HUES6 (cell line): ENCODE measurements around the gene C2CD4C.

ENCODE experiments used
- H3K27ac ChIP-seq: 2 replicates; pipeline ENCODE4 v1.7.0; 2013; ENCODE audit warnings: low read depth, mild to moderate bottlenecking, low read length, inconsistent platforms
- H3K27me3 ChIP-seq: 2 replicates; pipeline ENCODE4 v1.6.1; 2013; ENCODE audit warnings: low read length; ENCODE audit not compliant: control insufficient read depth, insufficient read depth
- H3K36me3 ChIP-seq: 2 replicates; pipeline ENCODE4 v1.6.1; 2013; ENCODE audit warnings: low read length; ENCODE audit not compliant: control insufficient read depth, insufficient read depth
- H3K4me1 ChIP-seq: 2 replicates; pipeline ENCODE4 v1.6.1; 2013; ENCODE audit warnings: low read length; ENCODE audit not compliant: control insufficient read depth, insufficient read depth
- H3K4me3 ChIP-seq: 2 replicates; pipeline ENCODE4 v1.5.1; 2013; ENCODE audit warnings: low read depth, low read length
- H3K9ac ChIP-seq: one replicate; pipeline ENCODE4 v1.6.1; 2013; ENCODE audit warnings: mild to moderate bottlenecking, low read length
- H3K9me3 ChIP-seq: 2 replicates; pipeline ENCODE4 v1.6.1; 2013; ENCODE audit warnings: low read depth, low read length; ENCODE audit not compliant: control insufficient read depth, insufficient read depth

C2CD4C gene

DNA sequence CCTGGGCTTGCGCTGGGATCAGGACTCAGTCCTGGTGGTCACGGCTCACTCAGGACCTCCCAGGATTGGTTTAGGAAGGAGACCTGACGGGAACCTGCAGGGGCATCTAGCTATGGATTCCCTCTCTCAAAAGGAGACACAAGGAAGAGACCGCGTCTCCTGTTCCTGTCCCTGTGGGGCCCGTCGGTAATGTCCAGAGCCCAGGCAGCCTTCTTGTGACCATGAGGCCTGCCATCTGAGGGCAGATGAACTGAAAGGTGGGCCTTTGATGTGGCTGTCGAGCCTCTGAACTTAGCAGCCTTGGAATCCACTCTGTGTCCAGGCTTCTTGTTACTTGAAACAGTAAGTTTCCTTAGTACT, 32.9 kb downstream of the C2CD4C start:
- Histone ChIP-seq H3K36me3 (no peaks in the 10 kb centered on the region), H3K27ac (no peak overlapping the region), H3K9ac (no peak overlapping the region), H3K4me3 (no peak overlapping the region), H3K9me3 (peaks cover 1% of the 10 kb centered on the region; the same call in 1 of the 2 replicates), H3K27me3 (peaks cover 26% of the 10 kb centered on the region; the same call in 1 of the 2 replicates), H3K4me1 (no peaks in the 10 kb centered on the region)

DNA sequence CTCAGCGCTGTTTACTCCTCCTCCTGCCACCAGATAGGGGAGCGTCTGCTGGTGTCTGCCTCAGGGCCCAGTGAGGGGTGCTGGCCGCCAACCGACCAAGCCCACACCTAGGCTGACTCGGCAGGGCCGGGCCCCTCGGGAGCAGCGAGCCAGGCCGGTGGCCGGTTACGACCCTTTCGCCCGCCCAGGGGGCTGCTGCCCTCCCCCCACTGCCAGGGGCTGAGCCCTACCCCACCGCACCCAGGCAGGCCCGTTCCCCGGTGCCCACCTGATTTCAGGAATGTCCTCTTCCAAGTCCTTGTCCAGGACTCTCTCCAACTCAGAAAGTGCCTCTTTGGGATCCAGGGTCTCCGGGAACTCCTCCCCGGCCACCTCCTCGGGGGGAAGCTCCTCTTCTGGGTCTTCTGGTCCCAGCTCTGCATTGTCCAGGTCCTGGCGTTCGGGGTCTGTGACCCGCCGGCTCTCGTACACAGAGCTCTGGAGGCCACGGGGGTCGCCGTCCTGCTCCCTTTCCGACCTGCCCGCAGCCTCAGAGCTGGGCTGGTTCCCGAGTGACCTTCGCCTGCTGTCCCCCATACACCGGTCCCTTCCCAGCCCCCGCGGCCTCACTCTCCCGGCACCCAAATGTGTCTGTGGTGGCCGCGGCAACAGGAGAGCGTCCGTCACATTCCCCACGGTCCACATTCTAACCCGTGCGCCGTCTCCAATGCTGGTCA, 33.4 kb downstream of the C2CD4C start:
- Histone ChIP-seq H3K9me3 (no peaks in the 10 kb centered on the region), H3K27me3 (peaks cover 26% of the 10 kb centered on the region; the same call in 1 of the 2 replicates), H3K4me3 (no peak overlapping the region), H3K27ac (no peak overlapping the region), H3K9ac (no peak overlapping the region), H3K4me1 (no peaks in the 10 kb centered on the region), H3K36me3 (no peaks in the 10 kb centered on the region)

DNA sequence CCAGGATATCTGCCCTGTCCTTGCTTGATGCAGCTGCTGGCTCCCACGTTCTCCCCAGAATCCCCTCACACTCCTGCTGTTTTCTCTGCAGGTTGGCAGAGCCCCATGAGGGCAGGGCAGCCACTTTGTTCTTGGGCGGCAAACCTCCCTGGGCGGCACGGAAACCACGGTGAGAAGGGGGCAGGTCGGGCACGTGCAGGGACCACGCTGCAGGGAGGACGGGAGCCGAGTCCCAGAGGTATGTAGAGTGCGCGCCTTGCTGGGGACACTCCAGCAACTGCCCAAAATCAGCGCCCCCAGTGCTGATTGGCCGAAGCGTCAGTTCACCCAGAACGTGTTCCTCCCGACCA, 34.1 kb downstream of the C2CD4C start:
- no peaks in the 10 kb centered on the region for H3K4me1 ChIP-seq
- H3K4me3 ChIP-seq, result no peak overlapping the region
- H3K27me3 ChIP-seq, result peaks cover 26% of the 10 kb centered on the region; the same call in 1 of the 2 replicates
- H3K9me3 ChIP-seq, result no peaks in the 10 kb centered on the region
- no peak overlapping the region for H3K9ac ChIP-seq
- H3K27ac ChIP-seq, result no peak overlapping the region
- H3K36me3 ChIP-seq, result no peaks in the 10 kb centered on the region

DNA sequence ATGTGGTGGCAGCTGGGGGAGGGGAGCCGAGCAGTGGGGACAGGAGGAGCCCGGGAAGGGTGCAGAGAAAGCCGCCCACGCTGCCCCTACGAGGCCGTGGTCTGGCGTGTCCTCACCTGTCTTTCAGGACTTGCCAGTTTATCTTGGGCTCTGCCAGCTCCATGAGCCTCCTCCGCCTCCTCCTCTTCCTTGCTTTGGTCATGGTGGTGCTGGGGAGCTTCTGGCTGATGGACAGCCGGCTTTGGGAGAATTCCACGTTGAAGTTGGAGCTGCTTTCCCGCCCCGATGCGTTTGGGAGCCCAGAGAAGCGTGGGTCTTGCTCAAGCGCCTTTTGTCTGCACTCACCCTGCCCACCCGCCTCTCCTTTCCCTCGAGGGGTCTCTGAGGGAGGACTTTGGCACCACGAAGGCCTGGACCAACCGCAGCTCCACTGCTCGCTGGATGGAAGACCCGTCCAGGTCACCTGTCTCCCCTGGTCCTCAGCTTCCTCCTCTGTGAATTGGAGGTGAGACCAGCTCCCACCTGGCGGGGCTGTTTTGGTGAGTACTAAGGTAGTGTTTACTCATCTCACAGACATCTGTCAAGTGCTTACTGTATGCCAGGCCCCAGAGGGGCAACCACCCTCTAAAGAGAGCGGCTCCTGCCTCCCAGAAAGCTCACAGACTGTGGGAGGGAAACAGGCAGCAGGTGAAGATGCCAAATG, 34.6 kb downstream of the C2CD4C start:
- no peaks in the 10 kb centered on the region for H3K4me1 ChIP-seq
- H3K27ac ChIP-seq, result no peak overlapping the region
- peaks cover 26% of the 10 kb centered on the region; the same call in 1 of the 2 replicates for H3K27me3 ChIP-seq
- no peaks in the 10 kb centered on the region for H3K9me3 ChIP-seq
- H3K36me3 ChIP-seq, result no peaks in the 10 kb centered on the region
- H3K9ac ChIP-seq, result no peak overlapping the region
- H3K4me3 ChIP-seq, result no peak overlapping the region

DNA sequence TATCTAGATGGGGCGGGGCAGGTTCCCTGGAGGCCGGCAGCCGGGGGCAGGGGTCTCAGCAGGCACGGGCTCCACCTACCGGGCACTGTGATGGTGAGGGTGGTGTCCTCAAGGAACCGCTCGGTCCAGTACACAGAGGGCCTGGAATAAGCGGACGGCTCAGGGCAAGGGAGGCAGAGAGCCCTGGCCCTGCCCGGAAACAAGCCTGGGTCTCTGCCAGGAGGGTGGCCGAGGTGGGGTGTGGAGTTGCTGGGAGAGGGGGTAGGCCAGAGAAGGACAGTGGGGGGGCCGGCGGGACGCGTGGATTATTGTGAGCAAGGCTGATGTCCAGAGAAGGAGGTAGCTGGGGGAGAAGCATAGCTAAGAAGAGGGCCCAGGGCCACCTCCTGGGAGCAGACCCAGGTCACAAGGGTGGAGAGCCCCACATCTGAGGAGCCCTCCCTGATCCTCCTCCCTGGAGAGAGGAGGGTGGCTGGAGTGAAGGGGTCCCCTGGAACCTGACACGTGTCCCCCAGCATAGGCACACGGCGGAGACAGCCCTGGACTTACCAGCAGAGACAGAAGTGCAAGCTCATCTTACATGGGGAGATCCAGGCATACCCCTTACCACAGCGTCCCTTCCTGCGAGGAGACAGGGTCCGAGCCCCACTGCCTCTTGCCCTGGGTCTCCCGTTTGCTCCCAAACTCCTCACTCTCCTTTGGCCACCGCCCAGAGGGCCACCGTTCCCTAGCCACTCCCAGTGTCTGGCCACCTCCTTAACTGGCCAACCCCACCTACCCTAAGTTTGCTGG, 35.4 kb downstream of the C2CD4C start:
- Histone ChIP-seq H3K4me3 (no peak overlapping the region), H3K36me3 (no peaks in the 10 kb centered on the region), H3K9me3 (no peaks in the 10 kb centered on the region), H3K9ac (no peak overlapping the region), H3K27ac (no peak overlapping the region), H3K27me3 (peaks cover 20% of the 10 kb centered on the region; the same call in 1 of the 2 replicates), H3K4me1 (no peaks in the 10 kb centered on the region)

DNA sequence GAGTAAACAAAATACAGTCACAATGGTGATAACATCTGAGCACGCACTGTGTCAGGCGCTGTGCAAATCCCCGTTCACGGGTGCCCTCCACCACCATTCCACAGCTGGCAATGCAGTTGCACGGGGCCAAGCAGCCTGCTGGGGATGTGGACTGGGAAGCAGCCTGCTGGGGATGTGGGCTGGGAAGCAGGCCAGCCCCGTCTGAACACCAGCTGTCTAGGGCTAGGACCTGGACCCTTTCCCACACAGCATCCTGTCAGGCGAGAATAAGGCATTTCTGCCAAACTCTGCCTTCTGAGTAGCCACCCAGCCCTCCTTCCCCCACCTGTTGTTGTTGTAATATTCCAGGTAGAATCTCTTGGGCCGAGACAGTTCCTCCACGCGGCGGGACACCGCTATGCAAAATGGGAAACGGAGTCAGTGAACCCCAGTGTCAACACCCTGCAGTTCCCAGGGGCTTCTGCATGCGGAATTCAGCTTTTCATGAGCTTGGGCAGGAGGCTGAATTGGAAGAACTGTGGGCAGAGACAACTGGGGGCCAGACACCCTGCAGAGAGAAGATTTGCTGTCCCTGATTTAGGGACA, 36.5 kb downstream of the C2CD4C start:
- no peaks in the 10 kb centered on the region for H3K36me3 ChIP-seq
- H3K27me3 ChIP-seq, result peaks cover 16% of the 10 kb centered on the region; the same call in 1 of the 2 replicates
- no peaks in the 10 kb centered on the region for H3K9me3 ChIP-seq
- H3K9ac ChIP-seq, result no peak overlapping the region
- no peaks in the 10 kb centered on the region for H3K4me1 ChIP-seq
- H3K4me3 ChIP-seq, result no peak overlapping the region
- no peak overlapping the region for H3K27ac ChIP-seq

DNA sequence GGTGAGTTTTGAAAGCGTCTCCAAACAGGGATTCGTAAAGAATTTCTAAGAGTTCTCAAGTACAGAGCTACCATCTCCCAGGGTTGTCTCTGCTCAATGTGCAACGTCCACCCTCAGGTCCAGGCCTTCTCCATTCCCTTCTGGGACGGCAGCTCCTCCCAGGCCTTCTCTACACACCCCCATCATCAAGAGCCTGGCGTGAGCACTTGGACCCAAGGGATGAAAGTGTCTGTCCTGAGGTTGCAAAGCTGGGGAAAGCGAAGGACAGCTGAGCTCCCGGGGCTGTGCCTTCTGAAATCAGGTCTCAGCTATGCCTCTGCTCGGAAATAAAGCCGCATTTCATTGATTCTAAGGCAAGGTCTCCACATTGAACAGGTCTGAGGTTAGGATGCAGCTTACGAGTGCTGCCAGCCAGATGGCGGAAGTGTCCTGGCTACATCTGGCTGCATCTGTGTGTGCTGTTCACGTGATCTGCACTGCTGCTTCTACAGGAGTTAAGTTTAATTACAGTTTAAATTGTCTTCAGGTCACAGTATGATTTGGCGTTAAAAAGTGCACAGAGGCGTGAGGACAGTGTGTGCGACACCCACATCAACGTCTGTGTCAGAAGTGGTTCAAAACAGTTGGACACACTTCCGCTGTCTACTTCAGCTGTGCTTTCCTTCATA, 37.3 kb downstream of the C2CD4C start:
- Histone ChIP-seq H3K4me3 (no peak overlapping the region), H3K36me3 (no peaks in the 10 kb centered on the region), H3K4me1 (no peaks in the 10 kb centered on the region), H3K9ac (no peak overlapping the region), H3K27ac (no peak overlapping the region), H3K27me3 (peaks cover 16% of the 10 kb centered on the region; the same call in 1 of the 2 replicates), H3K9me3 (no peaks in the 10 kb centered on the region)

DNA sequence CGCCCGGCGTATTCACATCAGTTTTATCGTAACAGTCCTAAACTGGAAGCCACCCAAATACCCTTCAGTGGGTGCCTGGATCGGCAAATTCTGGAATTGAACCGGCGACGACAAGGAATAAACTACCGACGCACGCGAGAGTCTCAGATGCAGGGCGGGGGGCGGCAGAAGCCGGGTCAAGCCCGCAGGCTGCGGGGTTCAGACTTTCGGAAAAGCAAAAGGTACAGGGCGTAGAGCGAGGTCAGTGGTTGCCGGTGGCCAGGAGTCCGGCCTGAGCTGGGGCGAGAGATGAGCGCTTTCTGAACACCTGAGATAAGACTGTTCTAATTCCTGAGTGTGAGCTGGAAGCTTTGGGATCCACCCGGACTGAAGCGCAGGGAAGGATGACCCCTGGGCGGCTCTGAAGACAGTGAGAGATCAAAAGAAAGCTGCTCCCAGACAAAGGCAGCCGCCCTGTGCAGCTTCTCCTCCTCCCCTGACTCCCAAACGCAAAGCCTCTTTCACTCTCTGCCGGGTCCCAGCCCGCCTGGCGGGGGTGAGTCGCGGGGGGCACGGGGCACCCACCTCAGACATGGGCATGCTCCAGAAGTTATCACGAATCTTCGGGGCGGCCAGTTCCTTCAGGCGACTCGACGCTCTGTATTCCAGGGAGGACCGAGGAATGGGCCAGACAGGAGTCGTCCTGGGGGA, 38.2 kb downstream of the C2CD4C start:
- H3K9ac ChIP-seq, result no peak overlapping the region
- H3K36me3 ChIP-seq, result no peaks in the 10 kb centered on the region
- peaks cover 16% of the 10 kb centered on the region; the same call in 1 of the 2 replicates for H3K27me3 ChIP-seq
- H3K9me3 ChIP-seq, result no peaks in the 10 kb centered on the region
- H3K27ac ChIP-seq, result no peak overlapping the region
- no peaks in the 10 kb centered on the region for H3K4me1 ChIP-seq
- no peak overlapping the region for H3K4me3 ChIP-seq

DNA sequence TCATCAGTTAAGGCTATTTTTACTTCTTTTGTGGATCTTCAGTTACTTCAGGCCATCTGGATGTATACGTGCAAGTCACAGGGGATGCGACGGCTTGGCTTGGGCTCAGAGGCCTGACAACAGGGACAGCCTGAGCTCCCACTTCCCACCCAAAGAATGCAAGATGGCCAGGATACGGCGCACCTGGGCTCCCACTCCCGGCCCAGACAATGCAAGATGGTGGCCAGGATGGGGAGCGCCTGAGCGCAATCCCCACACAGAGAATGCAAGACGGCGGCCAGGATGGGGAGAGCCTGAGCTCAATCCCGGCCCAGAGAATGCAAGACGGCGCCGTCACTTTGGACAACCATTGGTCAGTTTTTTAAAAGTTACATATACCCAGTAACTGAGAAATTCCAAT, 39.1 kb downstream of the C2CD4C start:
- H3K4me3 ChIP-seq, result no peak overlapping the region
- H3K9me3 ChIP-seq, result no peaks in the 10 kb centered on the region
- H3K36me3 ChIP-seq, result no peaks in the 10 kb centered on the region
- no peak overlapping the region for H3K9ac ChIP-seq
- H3K27me3 ChIP-seq, result peaks cover 15% of the 10 kb centered on the region; the same call in 1 of the 2 replicates
- no peak overlapping the region for H3K27ac ChIP-seq
- H3K4me1 ChIP-seq, result no peaks in the 10 kb centered on the region

DNA sequence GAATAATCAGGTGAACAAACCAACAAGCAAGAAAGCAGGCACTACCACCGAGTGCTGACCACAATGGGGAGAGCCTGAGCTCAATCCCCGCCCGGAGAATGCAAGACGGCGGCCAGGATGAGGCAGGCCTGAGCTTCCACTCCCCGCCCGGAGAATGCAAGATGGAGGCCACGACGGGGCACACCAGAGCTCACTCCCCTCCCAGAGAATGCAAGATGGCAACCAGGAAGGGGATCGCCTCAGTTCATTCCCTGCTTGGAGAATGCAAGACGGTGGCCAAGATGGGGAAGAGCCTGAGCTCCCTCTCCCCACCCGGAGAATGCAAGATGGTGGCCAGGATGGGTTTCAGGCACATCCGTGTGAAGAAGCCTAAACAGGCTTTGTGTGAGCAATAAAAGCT, 39.7 kb downstream of the C2CD4C start:
- Histone ChIP-seq H3K9me3 (no peaks in the 10 kb centered on the region), H3K36me3 (no peaks in the 10 kb centered on the region), H3K27ac (no peak overlapping the region), H3K4me1 (no peaks in the 10 kb centered on the region), H3K4me3 (no peak overlapping the region), H3K9ac (no peak overlapping the region), H3K27me3 (peaks cover 9% of the 10 kb centered on the region; the same call in 1 of the 2 replicates)
